ENCODE results near the gene KIF27. TPM values are rescaled to one million over a fixed set of nuclear protein-coding genes. Genes with fewer than 3 reads are reported as not detected.
A peak's percentile ranks its signal among the peaks of the same experiment; 100 is the strongest.
"Not testable (repeated sequence)": the region's sequence is repeated elsewhere in the genome, so short reads cannot be mapped to it uniquely, and the experiment has no call there.

Gene KIF27
- total RNA-seq, 2 experiments from 2014 or later: 3.2 to 3.4 TPM

DNA sequence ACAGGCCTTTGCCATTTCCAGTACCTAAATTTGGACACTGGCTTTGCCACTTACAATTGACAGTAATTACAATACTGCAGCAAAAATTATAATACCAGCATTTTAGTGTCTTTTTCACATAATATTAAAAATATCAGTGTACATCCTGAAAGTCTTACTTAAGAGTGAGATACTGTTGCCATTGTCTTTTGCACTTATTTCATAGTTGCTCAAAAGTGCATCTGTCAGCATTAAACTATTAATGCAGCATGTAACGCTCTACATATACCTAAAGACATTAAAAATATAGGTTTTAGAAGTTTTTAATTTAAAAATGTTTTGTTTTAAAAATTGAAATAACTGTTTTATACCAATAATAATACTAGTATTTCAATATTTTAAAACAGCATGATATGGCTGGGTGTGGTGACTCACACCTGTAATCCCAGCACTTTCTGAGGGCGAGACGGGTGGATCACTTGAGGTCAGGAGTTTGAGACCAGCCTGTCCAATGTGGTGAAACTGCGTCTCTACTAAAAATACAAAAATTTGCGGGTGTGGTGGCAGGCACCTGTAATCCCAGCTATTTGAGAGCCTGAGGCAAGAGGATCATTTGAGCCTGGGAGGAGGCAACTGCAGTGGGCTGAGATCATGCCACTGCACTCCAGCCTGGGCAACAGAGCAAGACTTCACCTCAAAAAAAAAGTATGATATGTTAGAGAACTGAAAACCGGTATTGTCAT is 39.4 kb downstream of the KIF27 start:
- H3K4me1 Mint-ChIP-seq; CTCF ChIA-PET; H3K27ac Mint-ChIP-seq; H3K9me3 Mint-ChIP-seq (ENCODE audit: low read depth); POLR2A ChIA-PET; ATAC-seq; DNase-seq; H3K4me3 Mint-ChIP-seq; H3K36me3 Mint-ChIP-seq (ENCODE audit: low read depth); intact Hi-C loops (cut with DNase I, micrococcal nuclease); H3K27me3 Mint-ChIP-seq: not testable (repeated sequence)

DNA sequence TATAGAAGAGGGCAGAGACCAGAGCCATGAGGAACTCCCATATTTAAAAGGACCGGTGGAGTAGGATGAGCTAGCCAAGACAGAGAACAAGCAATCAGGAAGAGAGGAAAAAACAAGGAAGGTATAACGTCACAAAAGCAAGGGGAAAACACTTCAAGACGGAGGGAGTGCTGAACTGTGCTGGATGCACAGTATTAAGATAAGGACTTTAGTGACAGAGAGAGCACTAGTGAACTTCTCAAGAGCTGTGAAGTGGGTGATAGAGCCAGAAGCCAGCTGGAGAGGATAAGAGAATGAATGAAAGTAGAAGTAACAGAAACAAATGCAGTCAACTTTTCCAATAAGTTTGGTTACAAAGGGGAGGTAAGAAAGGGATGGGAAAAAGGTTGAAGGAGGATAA is 45.7 kb downstream of the KIF27 start:
- H3K27ac Mint-ChIP-seq; H3K4me1 Mint-ChIP-seq; intact Hi-C loops (cut with DNase I, micrococcal nuclease); DNase-seq; POLR2A ChIA-PET; H3K9me3 Mint-ChIP-seq (ENCODE audit: low read depth); H3K4me3 Mint-ChIP-seq; H3K36me3 Mint-ChIP-seq (ENCODE audit: low read depth); H3K27me3 Mint-ChIP-seq; ATAC-seq: not testable (repeated sequence)
- CTCF ChIA-PET: interaction anchor here (0.8 kb wide), 1 partner anchor 17 kb away, joined by 3 read pairs; no protein-coding TSS in a partner anchor

DNA sequence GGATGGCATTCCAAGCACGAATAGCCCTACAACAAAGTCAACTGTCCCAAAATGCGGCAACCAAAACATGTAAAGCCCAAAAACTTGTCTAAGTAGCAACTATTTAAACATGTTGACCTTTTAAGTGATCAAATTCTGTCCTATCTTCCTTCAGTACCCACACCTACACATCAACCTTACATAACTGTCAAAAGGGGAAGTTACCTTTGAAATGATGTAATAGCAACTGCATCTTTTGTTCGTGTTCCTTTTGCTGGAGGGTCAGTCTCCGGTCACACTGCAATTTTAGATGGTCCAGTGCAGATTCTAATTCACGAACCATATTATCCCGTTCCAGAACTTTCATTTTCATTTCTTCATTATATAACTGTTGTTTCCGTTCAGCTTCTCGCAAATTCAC is 71.3 kb downstream of the KIF27 start:
- H3K4me1 Mint-ChIP-seq; H3K4me3 Mint-ChIP-seq; intact Hi-C loops (cut with DNase I, micrococcal nuclease); H3K27me3 Mint-ChIP-seq; POLR2A ChIA-PET; H3K36me3 Mint-ChIP-seq (ENCODE audit: low read depth); DNase-seq; H3K27ac Mint-ChIP-seq; ATAC-seq; H3K9me3 Mint-ChIP-seq (ENCODE audit: low read depth); CTCF ChIA-PET: not testable (repeated sequence)

GRCh38 chr9:83837070-83837643 is 84.1 kb downstream of the KIF27 start:
- H3K4me3 Mint-ChIP-seq; H3K27ac Mint-ChIP-seq; POLR2A ChIA-PET; ATAC-seq; H3K36me3 Mint-ChIP-seq (ENCODE audit: low read depth); H3K27me3 Mint-ChIP-seq; H3K9me3 Mint-ChIP-seq (ENCODE audit: low read depth); DNase-seq; H3K4me1 Mint-ChIP-seq; CTCF ChIA-PET: not testable (repeated sequence)
- intact Hi-C loops (cut with DNase I, micrococcal nuclease): loop anchor here in 1 of 2 experiments (5.0 kb wide), 1 partner anchor 80 kb away; no protein-coding TSS in a partner anchor

- H3K27ac Mint-ChIP-seq; H3K4me3 Mint-ChIP-seq; H3K9me3 Mint-ChIP-seq (ENCODE audit: low read depth); DNase-seq; H3K4me1 Mint-ChIP-seq; POLR2A ChIA-PET; H3K27me3 Mint-ChIP-seq; CTCF ChIA-PET; intact Hi-C loops (cut with DNase I, micrococcal nuclease); H3K36me3 Mint-ChIP-seq (ENCODE audit: low read depth); ATAC-seq: not testable (repeated sequence)
Measured at GRCh38 chr9:83830426-83831071, 90.7 kb downstream of the KIF27 start.

- CTCF ChIA-PET: interaction anchor here (0.8 kb wide), 1 partner anchor 142 kb away, joined by 3 read pairs; no protein-coding TSS in a partner anchor
- H3K9me3 Mint-ChIP-seq (ENCODE audit: low read depth); intact Hi-C loops (cut with DNase I, micrococcal nuclease); H3K27me3 Mint-ChIP-seq; H3K36me3 Mint-ChIP-seq (ENCODE audit: low read depth); H3K27ac Mint-ChIP-seq; POLR2A ChIA-PET; H3K4me1 Mint-ChIP-seq; DNase-seq; H3K4me3 Mint-ChIP-seq; ATAC-seq: not testable (repeated sequence)
Measured at GRCh38 chr9:83824986-83825623, 96.1 kb downstream of the KIF27 start.

DNA sequence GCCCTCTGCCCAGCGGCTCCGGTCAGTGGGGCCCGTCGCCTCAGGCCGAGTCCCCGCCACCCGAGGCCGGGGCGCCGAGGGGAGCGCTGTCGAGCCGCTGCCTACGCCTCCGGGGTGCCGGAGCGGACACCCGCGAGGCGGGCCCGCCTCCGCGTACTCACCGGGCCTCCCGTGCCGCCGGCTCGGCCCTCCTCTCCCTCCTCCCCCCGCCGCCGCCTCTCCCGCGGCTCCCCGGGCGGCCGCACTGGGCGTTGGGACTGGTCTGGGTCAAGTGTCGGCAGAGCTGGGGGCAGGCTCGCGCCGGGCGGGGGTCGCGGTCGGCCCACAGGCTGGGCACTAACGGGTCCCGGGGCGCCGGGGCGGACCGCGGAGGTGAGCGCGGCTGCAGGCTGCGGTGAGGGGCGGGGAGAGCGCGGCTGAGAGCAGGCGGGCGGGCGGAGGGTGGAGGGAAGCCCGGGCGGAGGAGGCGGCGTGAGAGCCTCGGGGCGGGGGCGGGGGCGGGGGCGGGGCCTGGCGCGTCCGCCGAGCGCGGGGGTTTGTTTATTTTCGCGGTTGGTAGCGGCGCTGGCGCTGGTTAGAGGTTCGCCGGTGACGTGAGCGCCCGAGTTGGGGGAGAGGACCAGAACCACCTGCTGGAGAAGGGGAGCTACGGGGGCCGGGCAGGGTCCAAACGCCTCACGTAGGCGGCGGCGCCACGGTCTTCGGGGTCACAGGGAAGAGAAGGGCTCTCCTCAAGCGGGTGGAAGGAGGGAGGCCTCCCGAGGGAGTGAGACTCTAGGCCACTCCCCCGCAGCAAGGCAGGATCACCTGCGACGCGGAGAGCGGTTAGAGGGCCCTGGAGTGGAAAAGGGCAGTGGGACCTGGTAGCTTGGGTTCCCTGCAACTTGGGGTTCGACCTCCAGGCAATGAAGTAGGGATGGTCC is 103.6 kb downstream of the KIF27 start, which contains the start of gene GKAP1:
Gene GKAP1 (minus strand): TSS at position 414 of the 923 bp plus-strand sequence. CDS start 11,252 bp downstream, outside the sequence.
- DNase-seq (peak; percentile 78), ATAC-seq (peak; percentile 83)
- H3K36me3 Mint-ChIP-seq (ENCODE audit: low read depth); POLR2A ChIA-PET; H3K27me3 Mint-ChIP-seq; H3K4me1 Mint-ChIP-seq; H3K9me3 Mint-ChIP-seq (ENCODE audit: low read depth): not testable (repeated sequence)
- H3K27ac Mint-ChIP-seq: peak within 1 kb of the TSS; percentile 58
- H3K4me3 Mint-ChIP-seq: peak within 1 kb of the TSS; percentile 76
- intact Hi-C loops (cut with DNase I, micrococcal nuclease): loop anchor here (1.0 to 5.0 kb wide), 6 partner anchors 103 to 197 kb away; partner anchors contain the start of genes UBQLN1 (in 2 of the 2), HNRNPK (in 1 of the 2), IDNK (in 1 of the 2) and KIF27 (in 1 of the 2)
- CTCF ChIA-PET: interaction anchor here (0.5 kb wide), 1 partner anchor 33 kb away, joined by 5 read pairs; no protein-coding TSS in a partner anchor

DNA sequence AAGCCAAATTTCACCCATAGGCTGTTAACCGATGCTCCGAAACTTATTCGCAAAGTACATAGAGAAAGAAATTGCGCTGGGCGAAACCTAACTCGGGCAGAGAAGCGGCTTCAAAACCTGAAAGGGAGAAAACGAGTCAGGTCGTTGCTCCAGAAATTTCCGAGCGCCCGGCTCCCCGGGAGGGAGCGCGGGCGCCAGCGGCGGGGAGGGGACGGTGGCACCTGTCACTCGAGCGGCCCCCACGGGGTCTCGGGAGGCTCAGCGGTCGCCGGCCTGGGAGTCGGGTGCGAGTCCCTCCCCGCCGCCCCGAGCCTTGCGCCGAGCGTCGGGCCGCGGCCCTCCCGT is 104.2 kb downstream of the KIF27 start:
- peak; percentile 50 for DNase-seq
- peak overlapping the region; percentile 76 for H3K4me3 Mint-ChIP-seq
- CTCF ChIA-PET: interaction anchor here (0.6 kb wide), 1 partner anchor 96 kb away, joined by 4 read pairs; no protein-coding TSS in a partner anchor
- H3K36me3 Mint-ChIP-seq (ENCODE audit: low read depth); H3K27me3 Mint-ChIP-seq; ATAC-seq; POLR2A ChIA-PET; H3K9me3 Mint-ChIP-seq (ENCODE audit: low read depth); H3K4me1 Mint-ChIP-seq: not testable (repeated sequence)
- intact Hi-C loops (cut with DNase I, micrococcal nuclease): loop anchor here (1.0 to 5.0 kb wide), 6 partner anchors 104 to 196 kb away; partner anchors contain the start of genes UBQLN1 (in 2 of the 2), HNRNPK (in 1 of the 2), IDNK (in 1 of the 2) and KIF27 (in 1 of the 2)
- peak overlapping the region; percentile 49 for H3K27ac Mint-ChIP-seq

DNA sequence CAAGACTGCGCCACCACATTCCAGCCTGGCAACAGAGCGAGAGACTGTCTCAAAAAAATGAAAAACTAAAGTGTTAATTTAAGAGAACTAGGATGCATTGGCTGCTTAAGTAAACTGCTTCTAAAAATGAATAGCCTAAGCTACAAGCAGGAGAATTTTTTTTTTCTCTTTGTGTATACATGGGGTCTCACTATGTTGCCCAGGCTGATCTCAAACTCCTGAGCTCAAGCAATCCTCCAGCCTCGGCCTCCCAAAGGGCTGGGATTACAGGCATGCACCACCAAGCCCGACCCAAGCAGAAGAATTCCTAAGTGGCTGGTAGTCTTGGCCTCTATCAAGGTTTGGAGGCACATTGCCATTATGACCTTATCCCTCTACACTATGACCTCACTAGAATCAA is 106.1 kb downstream of the KIF27 start:
- H3K36me3 Mint-ChIP-seq (ENCODE audit: low read depth); H3K4me3 Mint-ChIP-seq; DNase-seq; POLR2A ChIA-PET; CTCF ChIA-PET; H3K4me1 Mint-ChIP-seq; H3K27me3 Mint-ChIP-seq; H3K9me3 Mint-ChIP-seq (ENCODE audit: low read depth); H3K27ac Mint-ChIP-seq; ATAC-seq: not testable (repeated sequence)
- intact Hi-C loops (cut with DNase I, micrococcal nuclease): loop anchor here in 1 of 2 experiments (5.0 kb wide), 2 partner anchors 108 to 193 kb away; partner anchors contain the start of genes IDNK and UBQLN1

DNA sequence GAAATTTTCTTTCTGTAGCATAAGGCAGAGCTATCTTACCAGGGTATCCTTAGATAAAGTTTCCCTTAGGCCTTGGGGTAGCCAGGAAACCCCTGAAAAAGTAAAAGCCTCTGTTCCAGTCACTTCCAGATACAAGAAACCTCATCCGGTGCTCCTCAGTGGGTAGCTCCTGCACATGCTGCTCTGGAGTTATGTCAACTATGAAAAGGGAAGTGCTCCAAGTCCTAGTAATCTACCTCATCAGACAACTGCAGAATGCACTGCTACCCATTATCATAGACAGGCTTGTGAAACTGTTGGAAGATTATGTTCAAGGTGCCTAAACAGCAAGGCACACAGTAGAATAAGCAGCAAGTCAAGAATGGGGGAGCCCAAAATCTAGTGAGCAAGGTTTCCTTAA is 112.0 kb downstream of the KIF27 start:
- H3K4me3 Mint-ChIP-seq; H3K4me1 Mint-ChIP-seq; H3K36me3 Mint-ChIP-seq (ENCODE audit: low read depth); intact Hi-C loops (cut with DNase I, micrococcal nuclease); H3K9me3 Mint-ChIP-seq (ENCODE audit: low read depth); DNase-seq; CTCF ChIA-PET; ATAC-seq; H3K27ac Mint-ChIP-seq; H3K27me3 Mint-ChIP-seq; POLR2A ChIA-PET: not testable (repeated sequence)

Measured in activated CD4-positive, alpha-beta T cell treated with anti-CD3 and anti-CD28 coated beads for 36 hours (primary cell).